ENCODE data around the gene CBX4.
A peak's percentile ranks its signal among the peaks of the same experiment; 100 is the strongest.

The CBX4 gene

DNA sequence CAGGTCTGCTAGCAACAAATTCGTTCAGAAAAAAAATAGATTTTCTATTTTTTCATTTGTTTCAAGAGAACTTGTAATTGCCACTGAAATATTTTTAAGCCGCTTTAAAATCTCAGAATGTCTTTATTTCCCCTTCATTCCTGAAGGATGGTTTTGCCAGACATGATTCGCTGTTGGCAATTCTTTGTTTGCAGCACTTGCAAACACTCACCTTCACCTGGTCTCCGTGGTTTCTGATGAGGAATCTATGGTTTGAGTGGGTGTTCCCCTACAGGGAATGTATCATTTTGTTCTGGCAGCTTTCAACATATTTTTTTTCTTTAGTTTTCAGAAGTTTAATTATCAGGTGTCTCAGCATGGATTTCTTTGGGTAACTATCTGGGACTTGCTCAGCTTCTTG, 36.3 kb upstream of the CBX4 start:
- no peak for TF ChIP-seq CTCF (conservative IDR thresholded peaks at IDR 0.05; ENCODE audit: low read depth)
- CTCF ChIA-PET = interaction anchor here (0.6 kb wide), 1 partner anchor 76 kb away, joined by 4 read pairs; no protein-coding TSS in a partner anchor
- no peak for DNase-seq (ENCODE audit: low spot score)
- POLR2A ChIA-PET (ENCODE audit: low non-redundant PET) = no interaction called here
- no peak overlapping the region for H3K27ac ChIP-seq

- peak; percentile 63 for DNase-seq (ENCODE audit: low spot score)
- peak; percentile 71 for TF ChIP-seq CTCF (conservative IDR thresholded peaks at IDR 0.05; ENCODE audit: low read depth)
- CTCF ChIA-PET = interaction anchor here (0.7 kb wide), 1 partner anchor 341 kb away, joined by 4 read pairs; no protein-coding TSS in a partner anchor
- no peak overlapping the region for H3K27ac ChIP-seq
- POLR2A ChIA-PET (ENCODE audit: low non-redundant PET) = no interaction called here
Observed at GRCh38 chr17:79874329-79874981, 35.2 kb upstream of the CBX4 start.

DNA sequence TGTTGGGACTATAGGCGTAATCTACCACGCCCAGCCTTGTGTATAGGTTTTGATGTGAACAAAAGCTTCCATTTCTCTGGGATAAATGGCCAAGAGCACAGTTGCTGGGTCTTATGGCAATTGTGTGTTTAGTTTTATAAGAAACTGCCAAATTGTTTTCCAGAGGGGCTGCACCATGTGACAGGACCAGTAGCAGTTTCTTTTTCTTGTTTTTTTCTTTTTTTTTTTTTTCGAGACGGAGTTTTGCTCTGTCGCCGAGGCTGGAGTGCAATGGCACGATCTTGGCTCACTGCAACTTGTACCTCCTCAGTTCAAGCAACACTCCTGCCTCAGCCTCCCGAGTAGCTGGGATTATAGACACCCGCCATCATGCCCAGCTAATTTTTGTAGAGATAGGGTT, 34.3 kb upstream of the CBX4 start:
- TF ChIP-seq CTCF (conservative IDR thresholded peaks at IDR 0.05; ENCODE audit: low read depth) = no peak
- ChIA-PET CTCF (interaction anchor here (0.7 to 1.1 kb wide), 2 partner anchors 32 to 118 kb away, joined by 5 to 9 read pairs; no protein-coding TSS in a partner anchor), POLR2A (ENCODE audit: low non-redundant PET) (no interaction called here)
- H3K27ac ChIP-seq = no peak overlapping the region
- no peak for DNase-seq (ENCODE audit: low spot score)

DNA sequence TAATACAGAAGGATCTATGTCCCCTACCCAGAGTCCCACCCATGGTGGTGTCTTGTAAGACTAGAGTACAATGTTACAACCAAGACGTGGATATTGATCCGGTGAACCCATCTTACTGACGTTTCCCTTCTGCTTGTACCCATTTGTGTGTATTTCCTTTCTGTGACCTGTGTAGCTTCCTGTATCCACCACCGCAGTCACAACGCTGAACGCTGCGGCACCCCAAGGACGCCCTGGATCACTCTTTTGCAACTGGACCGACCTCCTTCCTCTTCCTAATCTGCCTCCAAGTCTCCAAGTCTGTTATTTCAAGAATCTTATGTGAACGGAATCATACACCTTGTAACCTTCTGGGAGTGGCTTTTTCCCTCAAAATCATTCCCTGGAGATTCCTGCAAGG, 33.5 kb upstream of the CBX4 start:
- no peak for TF ChIP-seq CTCF (conservative IDR thresholded peaks at IDR 0.05; ENCODE audit: low read depth)
- no peak for DNase-seq (ENCODE audit: low spot score)
- POLR2A ChIA-PET (ENCODE audit: low non-redundant PET) = no interaction called here
- CTCF ChIA-PET = interaction anchor here (0.7 to 1.1 kb wide), 2 partner anchors 31 to 119 kb away, joined by 5 to 9 read pairs; no protein-coding TSS in a partner anchor
- H3K27ac ChIP-seq = no peak overlapping the region

GRCh38 chr17:79871131-79871530, 31.9 kb upstream of the CBX4 start:
- POLR2A ChIA-PET (ENCODE audit: low non-redundant PET) = interaction anchor here (0.6 kb wide), 1 partner anchor 230 kb away, joined by 3 read pairs; the partner anchor contains the start of gene GAA
- CTCF ChIA-PET = interaction anchor here (0.5 kb wide), 1 partner anchor 336 kb away, joined by 3 read pairs; no protein-coding TSS in a partner anchor
- no peak for TF ChIP-seq CTCF (conservative IDR thresholded peaks at IDR 0.05; ENCODE audit: low read depth)
- no peak overlapping the region for H3K27ac ChIP-seq
- no peak for DNase-seq (ENCODE audit: low spot score)

DNA sequence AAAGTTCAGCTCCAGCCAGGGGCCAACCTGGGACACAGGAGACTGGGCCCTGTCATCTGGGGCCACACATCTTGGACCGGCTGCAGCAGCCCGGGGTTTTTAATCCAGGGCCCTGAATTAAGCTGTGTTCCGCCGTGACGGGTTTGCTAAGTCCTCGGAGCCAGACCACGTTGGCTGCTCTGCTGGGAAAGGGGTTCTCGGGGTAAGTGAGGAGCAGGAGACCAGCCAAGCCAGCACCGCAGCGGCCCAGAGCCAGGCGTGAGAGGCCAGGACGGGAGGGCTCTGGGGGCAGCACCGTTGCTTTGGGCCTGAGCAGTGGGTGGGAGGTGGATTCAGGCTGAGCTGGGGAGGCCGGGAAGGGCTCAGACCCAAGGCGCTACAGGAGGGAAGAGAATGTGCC, 31.3 kb upstream of the CBX4 start:
- ChIA-PET CTCF (interaction anchor here (0.5 kb wide), 1 partner anchor 337 kb away, joined by 3 read pairs; no protein-coding TSS in a partner anchor), POLR2A (ENCODE audit: low non-redundant PET) (no interaction called here)
- DNase-seq (ENCODE audit: low spot score) = no peak
- H3K27ac ChIP-seq = no peak overlapping the region
- no peak for TF ChIP-seq CTCF (conservative IDR thresholded peaks at IDR 0.05; ENCODE audit: low read depth)
